Stimulated activated CD4-positive, alpha-beta T cell treated with anti-CD3 and anti-CD28 coated beads, Interleukin-4, amount 100 ng/mL, for 4 hours (primary cell): ENCODE data around the gene SLAMF1.
A peak's percentile ranks its signal among the peaks of the same experiment; 100 is the strongest.
"Not testable (repeated sequence)": the region's sequence is repeated elsewhere in the genome, so short reads cannot be mapped to it uniquely, and the experiment has no call there.

ENCODE experiments used
- DNase-seq, 2 experiments: peaks; one replicate each; pipeline ENCODE4 v3.0.0-alpha.2; 2020

SLAMF1 gene

DNA sequence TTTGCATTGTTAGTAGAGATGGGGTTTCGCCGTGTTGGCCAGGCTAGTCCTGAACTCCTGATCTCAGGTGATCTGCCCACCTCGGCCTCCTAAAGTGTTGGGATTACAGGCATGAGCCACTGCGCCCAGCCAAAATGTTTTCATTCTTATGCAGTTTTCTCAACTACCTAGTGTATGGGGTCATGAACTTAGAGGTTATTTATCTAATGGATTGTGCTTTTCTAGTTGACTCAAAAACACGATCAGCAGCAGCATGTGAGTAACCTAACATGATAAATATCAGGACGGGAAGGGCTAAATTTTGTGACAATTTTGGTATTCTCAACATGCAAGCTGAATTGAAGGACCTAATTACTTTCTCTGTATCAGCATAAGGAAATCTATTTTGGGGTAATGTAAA lies 58.4 kb downstream of the SLAMF1 start:
- no peak for DNase-seq

DNA sequence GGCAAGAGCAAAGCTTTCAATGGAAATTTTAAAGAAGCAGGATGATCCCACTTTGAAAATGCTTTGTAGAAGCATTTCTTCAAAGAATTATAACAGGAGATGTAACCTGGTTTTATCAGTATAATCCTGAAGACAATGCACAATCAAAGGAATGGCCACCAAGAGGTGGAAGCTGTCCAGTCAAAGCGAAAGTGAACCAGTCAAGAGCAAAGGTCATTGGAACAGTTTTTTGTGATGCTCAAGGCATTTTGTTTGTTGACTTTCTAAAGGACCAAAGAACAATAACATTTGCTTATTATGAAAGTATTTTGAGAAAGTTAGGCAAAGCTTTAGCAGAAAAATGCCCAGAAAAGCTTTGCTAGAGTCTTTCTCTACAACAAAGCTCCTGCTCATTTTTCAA lies 62.1 kb downstream of the SLAMF1 start:
- DNase-seq = no peak

DNA sequence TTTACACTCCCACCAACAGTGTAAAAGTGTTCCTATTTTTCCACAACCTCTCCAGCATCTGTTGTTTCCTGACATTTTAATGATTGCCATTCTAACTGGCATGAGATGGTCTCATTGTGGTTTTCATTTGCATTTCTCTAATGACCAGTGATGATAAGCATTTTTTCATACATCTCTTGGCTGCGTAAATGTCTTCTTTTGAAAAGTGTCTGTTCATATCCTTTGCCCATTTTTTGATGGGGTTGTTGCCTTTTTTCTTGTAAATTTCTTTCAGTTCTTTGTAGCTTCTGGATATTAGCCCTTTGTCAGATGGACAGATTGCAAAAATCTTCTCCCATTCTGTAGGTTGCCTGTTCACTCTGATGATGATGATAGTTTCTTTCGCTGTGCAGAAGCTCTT lies 63.9 kb downstream of the SLAMF1 start:
- not testable (repeated sequence) for DNase-seq

DNA sequence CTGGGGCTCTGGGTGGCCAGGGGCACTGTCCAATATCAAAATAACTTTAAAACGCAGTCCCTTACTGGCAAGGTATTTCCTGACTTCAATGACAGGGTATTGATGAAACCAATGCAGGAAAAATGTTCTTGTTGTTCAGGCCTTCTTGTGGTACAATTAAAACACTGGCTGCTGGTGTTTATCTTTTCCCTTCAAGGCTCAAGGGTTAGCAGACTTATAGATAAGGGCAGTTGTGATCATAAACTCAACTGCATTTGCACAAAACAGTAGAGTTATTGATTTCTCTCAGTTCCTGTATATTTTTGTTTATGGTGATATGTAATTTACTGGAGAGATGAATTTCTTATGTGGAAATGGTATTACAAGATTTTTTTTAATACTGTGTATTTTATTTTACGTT lies 64.9 kb downstream of the SLAMF1 start:
- DNase-seq = no peak

DNA sequence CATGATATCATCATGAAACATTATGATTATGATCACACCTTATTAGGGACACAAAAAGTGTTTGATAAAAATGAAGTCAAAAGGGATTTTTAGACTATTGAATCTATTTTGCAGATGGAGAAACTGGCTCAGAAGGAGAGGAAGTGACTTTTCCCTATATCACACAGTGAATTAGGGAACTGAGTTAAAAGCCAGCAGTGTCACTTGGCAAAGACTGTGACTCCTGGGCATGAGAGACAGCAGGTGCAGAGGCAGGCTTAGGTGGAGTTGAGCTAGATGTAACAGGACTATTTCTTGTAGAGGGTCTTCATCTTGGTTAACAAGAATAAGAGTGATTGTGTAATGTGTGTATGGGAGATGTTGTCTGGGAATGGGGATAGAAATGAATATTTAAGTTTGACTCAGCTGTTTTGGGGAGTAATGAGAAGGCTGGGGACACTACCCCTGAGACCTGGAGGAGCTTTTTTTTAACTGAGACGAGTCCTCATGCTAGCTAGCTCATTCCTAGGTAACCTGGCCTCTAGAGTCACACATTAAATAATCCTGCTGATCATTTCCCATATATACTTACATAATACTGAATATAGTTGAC lies 66.5 kb downstream of the SLAMF1 start:
- no peak for DNase-seq

DNA sequence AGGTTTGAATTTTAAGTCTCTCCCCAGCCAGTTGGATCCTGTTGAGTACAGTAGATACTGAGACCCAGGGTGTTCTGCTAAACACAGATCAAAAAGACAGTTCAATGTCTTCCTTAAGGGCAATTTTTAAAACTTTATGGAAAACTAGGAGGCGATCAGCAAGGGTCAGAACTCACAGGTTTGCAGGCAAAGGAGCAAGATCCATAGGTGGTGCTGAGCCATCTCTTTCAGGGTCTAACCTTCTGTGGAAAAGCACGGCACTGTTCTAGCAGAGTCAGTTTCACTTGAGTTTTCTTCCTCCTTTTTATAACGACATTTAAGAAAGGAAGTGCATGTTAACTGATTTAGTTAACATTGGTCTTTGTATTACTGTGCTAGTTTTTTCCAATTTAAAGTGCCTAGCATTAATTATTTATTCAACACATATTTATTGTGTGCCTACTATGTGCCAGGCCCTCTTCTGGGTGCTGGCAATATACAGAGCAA lies 67.6 kb downstream of the SLAMF1 start, which contains the start of gene CD84:
Gene CD84 (minus strand): TSS at position 281 of the 486 bp plus-strand sequence. CDS start 59 bp downstream, at position 222.
- DNase-seq = no peak

DNA sequence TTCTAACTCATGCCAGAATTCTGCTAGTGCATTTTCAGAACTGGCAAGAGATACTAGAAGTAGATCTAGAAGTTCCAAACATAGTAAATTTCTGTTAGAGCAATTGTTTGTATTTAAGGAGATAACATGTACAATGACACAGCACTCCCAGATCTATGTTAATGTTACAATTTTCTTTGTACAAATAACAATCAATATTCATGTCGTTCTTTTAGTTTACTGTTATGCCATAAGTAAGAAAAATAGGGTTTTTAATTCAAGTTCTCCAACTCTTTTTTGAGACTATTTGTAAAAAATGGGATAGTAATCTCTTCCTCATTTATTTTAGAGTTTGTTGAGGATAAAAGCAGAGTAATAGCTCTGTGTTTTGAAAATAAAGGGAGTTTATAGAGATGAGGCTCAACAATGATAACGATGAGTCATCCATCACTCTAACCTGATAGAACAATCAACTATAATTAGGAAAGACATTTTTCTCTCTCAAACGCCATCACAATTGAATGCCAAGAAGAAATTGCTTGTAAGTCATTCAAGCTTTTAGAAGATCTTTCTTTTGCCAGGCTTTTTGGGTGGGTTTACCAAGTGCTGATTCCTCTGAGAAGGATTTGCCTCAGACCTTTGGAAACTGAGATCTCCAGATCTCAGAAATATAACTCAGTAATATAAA lies 68.2 kb downstream of the SLAMF1 start:
- DNase-seq = no peak

DNA sequence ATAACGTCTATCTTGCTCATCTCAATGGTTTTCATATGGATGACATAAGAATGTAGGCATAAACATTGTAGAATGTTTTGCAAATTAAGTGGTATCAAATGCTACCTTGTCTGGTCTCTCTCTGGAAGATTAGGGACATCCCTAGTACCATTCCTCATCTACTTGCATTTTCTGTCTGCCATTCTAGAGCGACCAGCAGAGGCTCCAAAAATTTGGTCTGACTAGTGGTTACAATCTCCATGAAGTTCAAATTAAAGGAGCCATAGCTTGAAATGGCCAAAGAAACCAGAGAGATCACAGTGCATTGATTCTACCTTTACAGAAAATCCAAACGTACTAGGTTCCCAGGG lies 68.7 kb downstream of the SLAMF1 start:
- DNase-seq = no peak

DNA sequence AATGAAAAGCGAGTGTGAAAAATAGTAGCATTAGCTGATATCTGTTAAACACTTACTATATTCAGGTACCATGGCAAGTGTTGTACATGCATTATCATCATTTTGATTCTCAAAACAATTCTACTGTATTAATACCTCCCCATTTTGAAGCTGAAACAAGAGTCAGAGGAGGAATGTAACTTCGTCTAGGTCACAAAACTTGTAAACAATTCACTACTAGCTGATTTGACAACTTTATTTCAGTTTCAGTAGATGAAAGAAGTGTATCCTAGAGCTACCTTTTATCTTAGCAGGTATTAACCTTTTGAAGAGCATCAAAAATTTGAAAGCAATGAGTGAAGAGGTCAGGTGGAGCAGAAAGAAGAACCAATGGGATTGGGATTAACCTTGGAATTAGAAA lies 69.2 kb downstream of the SLAMF1 start:
- DNase-seq = no peak

DNA sequence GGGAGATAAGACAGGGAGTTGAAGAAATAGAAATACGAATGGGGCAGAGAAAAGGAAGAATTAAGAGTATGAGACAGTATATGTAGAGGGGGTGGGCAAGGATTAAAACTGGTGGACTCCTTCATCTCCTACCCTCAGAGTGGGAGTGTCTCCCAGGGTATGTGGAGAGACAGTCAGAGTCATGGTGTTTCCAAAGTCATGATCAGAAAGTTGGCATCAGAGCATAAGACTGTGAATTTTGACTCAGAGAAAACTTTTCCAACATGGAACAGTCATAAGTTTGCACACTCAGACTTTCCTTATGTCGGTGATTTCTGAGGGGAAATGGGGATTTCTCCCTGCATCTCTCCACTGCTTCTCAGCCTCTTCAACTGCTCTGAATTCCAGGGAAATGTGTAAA lies 70.0 kb downstream of the SLAMF1 start:
- peak in 1 of 2 experiments; percentile 2 for DNase-seq

DNA sequence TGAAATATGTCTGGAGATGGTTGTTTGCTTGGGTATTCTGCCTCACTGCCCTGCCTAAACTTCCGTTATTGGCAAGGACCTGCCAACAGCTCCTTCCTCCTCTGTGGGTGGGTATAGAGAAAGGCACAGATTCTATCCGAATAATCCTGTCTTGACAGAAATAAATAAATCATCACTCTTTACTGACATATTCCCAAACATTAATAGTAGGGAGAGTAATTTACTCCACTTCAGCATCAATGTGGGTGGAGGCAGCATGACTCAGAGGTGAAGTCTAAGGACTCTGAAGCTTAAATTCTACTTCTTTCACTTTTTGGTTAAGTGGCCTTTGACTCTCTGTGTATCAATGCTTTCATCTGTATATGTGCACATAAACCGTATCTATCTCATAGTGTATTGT lies 70.5 kb downstream of the SLAMF1 start:
- peak; percentile 43 to 76 for DNase-seq

DNA sequence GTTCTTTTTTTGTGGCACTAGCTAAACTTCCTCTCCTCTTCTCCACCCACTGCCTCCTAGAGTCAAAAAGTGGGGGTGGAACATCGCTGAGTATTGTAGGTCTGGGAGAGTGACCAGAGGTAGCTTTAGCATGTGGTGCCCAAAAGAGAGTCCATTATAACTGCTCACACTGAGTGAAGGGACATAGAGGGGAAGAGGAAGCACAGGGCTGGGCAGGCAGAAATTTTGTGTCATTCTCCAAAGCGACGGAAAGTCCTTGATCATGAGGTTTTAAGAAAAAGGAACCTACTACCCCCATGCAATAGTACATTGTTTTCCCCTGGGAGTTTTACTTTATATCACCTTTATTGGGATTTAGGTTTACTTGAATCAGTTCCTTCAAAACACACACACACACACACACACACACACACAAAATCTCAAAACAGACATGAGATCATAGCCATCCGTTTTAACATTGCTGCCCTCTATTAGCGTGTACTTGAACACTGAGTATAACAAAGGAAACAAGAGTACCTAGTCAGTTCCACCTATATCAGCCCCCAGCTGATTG lies 71.7 kb downstream of the SLAMF1 start:
- peak in 1 of 2 experiments; percentile 17 for DNase-seq

DNA sequence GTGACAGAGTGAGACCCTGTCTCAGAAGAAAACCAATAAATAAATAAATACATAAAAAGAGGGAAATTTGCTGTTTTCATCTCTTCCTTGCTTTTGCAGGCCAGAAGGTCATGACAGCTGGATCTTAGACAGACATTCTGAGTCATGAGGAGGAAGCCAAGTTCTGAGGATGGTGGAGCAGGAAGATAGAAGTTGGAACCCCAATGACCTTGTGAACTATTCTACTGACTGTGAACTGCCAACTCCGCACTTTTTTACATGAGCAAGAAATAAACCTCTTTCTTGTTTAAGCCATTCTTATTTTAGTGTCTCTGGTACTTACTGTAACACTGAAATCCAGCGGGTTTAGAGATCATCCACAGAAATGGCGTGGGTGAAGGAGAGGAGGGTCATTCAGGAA lies 76.0 kb downstream of the SLAMF1 start:
- DNase-seq = no peak

DNA sequence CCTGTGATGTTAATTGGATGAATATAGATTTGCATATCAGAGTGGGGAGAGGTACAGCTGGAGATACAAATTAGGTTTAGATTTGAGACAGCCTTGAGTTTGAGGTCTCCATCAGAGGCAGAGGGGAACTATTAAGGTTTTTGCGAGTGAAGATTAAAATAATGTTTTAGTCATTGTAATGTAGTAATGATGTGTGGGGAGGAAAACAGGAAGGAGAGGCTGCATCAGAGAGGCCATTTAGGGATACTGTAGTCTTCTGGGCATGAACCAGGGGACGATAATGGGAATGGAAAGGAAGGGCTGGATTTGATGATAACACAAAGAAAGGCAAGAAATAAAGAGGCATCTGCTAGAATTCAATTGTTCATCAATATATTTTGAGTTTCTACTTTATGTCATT lies 77.0 kb downstream of the SLAMF1 start:
- DNase-seq = no peak

DNA sequence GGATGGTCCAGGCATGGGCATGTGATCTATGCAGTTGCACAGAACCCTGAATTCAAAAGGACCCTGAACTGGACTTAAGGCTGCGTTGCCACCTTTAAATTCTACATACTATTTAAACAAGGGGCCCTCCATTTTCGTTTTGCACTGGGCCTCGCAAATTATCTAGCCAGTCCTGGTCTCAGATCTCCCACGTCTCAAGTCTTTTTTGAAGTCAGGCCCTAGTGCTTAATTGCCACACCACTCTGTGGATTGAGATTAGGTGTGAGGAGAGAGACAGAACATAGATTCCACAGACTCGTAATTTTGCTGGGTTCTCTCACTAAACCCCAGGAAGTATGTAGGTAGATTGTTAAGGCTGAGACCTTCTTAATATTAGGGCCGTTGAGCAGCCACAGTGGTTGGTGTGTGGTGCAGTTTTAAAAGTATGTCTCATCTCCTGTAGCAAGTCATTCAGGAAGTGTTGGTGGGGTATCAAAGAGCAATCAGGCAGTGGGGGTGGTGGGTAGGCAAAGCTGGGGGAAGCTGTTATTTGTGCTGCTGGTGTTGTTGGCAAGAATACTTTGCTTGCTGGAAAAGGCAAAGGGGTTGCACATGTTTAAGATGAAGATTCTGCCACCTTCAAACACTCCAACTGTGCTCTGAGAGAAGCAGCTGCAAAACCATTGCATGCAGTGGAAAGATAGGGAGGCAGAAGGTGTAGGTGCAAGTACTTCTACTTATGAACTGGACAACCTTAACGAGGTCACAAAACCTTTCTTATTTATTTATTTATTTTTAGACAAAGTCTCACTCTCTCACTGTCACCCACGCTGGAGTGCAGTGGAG lies 78.8 kb downstream of the SLAMF1 start:
- peak; percentile 48 to 84 for DNase-seq

DNA sequence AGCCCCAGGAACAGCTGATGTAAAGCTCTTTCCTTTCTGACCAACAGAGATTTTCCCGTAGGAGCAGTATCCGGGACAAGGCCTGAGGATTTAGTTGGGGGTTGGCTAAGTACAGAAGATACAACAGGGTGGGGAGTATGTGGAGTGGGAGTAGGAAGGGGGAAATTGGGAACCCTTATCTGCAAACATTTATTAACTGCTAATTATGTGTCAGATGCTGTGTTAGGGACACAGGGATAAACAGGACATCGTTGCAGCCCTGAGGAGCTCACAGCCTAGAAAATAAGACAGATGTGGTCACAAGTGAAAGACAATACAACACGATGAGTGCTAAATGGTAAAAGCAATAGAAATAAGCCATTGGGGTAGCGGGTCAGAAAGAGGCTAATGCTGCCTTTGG lies 79.5 kb downstream of the SLAMF1 start:
- no peak for DNase-seq

DNA sequence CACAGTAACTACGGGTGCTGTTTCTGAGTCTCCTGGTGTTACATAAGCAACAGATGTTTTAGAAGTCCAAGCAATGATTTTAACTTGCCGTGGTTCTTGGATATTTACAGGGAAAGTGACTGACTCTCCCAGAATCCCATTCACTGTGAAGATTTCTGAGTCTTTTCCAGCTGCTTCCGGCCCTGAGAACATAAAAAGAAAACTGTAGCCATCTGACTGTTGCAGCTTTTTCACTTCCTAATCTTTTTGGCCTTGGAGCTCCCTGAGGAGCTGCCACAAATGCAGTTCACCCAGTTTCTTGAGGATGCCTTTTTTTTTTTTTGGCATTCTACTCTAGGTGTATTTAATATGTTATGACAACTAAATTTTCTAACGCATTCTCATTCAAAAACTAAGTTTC lies 81.3 kb downstream of the SLAMF1 start:
- no peak for DNase-seq

DNA sequence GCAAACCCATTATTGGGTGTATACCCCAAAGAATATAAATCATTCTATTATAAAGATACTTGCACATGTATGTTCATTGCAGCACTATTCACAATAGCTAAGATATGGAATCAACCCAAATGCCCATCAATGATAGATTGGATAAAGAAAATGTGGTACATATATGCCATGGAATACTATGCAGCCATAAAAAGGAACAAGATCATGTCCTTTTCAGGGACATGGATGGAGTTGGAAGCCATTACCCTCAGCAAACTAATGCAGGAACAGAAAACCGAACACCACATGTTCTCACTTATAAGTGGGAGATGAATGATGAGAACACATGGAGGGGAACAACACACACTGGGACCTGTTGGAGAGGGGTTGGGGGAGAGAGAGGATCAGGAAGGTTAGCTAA lies 83.6 kb downstream of the SLAMF1 start:
- not testable (repeated sequence) for DNase-seq

DNA sequence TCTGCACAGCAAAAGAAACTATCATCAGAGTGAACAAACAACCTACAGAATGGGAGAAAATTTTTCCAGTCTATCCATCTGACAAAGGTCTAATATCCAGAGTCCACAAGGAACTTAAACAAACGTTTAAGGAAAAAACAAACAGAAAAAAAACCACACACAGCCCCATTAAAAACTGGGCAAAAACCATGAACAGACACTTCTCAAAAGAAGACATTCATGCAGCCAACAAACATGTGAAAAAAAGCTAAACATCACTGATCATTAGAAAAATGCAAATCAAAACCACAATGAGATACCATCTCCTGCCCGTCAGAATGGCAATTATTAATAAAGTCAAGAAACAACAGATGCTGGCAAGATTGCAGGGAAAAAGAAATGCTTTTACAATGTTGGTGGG lies 84.1 kb downstream of the SLAMF1 start:
- not testable (repeated sequence) for DNase-seq

DNA sequence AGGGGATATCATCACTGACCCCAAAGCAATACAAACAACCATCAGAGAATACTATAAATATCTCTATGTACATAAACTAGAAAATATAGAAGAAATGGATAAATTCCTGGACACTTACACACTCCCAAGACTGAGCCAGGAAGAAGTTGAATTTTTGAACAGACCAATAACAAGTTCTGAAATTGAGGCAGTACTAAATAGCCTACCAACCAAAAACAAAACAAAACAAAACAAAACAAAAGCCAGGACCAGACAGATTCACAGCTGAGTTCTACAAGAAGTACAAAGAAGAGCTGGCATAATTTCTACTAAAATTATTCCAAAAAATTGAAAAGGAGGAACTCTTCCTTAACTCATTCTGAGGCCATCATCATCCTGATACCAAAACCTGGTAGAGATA lies 86.0 kb downstream of the SLAMF1 start:
- no peak for DNase-seq

DNA sequence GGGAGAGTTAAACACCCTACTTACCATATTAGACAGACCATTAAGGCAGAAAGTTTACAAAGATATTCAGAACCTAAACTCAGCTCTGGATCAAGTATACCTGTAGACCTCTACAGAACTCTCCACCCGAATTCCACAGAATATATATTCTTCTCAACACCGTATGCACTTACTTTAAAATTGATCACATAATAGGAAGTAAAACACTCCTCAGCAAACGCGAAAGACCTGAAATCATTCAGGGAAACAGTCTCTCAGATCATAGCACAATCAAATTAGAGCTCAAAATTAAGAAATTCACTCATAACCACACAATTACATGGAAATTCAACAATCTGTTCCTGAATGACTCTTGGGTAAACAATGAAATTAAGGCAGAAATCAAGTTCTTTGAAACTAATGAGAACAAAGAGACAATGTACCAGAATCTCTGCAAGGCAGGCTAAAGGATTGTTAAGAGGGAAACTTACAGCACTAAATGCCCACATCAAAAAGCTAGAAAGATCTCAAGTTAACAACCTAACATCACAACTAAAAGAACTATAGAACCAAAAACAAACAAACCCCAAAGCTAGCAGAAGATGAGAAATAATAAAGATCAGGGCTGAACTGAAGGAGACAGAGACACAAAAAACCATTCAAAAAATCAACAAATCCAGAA lies 86.7 kb downstream of the SLAMF1 start:
- DNase-seq = no peak

DNA sequence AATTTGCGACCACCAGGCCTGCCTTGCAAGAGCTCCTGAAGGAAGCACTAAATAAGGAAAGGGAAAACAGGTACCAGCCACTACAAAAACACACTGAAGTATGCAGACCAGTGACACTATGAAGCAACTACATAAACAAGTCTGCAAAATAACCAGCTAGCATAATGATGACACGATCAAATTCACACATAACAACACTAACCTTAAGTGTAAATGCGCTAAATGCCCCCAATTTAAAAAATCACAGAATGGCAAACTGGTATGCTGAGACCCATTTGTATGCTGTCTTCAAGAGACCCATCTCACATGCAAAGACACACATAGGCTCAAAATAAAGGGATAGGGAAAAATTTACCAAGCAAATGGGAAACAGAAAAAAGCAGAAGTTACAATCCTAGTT lies 87.4 kb downstream of the SLAMF1 start:
- DNase-seq = not testable (repeated sequence)
